GM19452 (cell line): Measurements from ENCODE around the gene BEND2.

Experiments
- ATAC-seq: cut with Tn5 transposase; IDR thresholded peaks from one replicate; pipeline ENCODE4 v1.9.1; 2021; ENCODE audit not compliant: unreplicated experiment

BEND2 gene

GRCh38 chrX:18146009-18146408, 74.7 kb downstream of the BEND2 start:
- ATAC-seq = no peak

DNA sequence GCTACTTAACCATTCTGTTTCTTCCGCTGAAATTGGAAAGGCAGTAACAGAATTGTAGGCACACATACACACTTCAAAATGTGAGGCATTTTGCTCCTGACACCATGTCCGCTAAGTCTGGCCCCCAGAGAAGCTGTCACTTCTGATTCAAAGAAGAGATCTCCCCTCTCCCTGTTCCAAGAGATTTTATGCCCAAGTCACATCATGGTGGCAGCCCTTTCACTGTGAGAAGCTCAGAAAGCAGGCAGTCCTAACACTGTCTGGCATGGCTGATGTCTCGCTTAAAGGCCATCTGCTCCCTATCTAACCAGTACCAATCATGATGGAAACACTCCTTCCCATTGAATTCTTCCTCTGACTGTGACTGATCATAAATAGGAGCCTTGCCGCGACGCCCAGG, 83.9 kb downstream of the BEND2 start:
- no peak for ATAC-seq

GRCh38 chrX:18133605-18134004, 87.1 kb downstream of the BEND2 start:
- ATAC-seq = no peak

- no peak for ATAC-seq
Observed at GRCh38 chrX:18129690-18130089, 91.0 kb downstream of the BEND2 start.

DNA sequence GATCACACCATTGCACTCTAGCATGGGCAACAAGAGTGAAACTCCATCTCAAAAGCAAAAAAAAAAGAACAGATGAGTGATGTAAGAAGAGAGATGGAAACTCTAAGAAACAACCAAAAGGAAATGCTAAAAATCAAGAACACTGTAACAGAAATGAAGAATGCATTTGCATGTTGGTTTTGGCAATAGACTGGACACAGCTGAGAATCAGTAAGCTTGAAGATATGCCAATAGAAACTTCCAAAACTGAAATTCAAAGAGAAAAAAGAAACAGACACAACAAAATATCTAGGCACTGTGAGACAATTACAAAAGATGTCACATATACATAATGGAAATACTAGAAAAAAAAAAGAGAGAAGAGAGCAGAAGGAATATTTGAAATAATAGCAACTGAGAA, 93.7 kb downstream of the BEND2 start:
- no peak for ATAC-seq

DNA sequence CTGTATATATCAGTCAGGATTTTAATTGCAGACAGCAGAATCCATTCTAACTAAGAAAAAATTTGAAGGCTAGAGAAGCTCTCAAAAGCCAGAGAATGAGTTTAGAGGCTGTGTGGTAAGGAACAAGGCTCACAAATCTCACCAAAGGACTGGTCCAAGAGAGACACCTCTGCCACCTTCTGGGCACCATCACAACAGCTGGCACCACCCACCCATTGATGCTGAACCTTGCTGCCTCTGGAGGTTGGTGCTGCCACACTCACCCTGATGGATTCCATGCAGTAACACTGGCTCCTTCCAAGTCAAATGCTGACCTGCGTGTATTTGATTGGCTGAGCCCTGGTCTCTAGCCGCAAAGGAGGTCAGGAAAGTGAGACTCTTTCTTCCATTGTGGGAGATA, 100.8 kb downstream of the BEND2 start:
- ATAC-seq = no peak
